Esophagus (tissue), 2 donors: ENCODE data around the gene PTPN14. TPM values are rescaled to one million over a fixed set of nuclear protein-coding genes. Genes with fewer than 3 reads are reported as not detected.

Experiments
- H3K27ac ChIP-seq, 2 donors: one replicate each; pipeline ENCODE4 v1.5.1; 2013; ENCODE audit warnings: low read depth in 2 of 2, mild to moderate bottlenecking in 2 of 2, inconsistent platforms in 1 of 2, low read length in 1 of 2, moderate library complexity in 1 of 2
- H3K27me3 ChIP-seq, 2 donors: one replicate each; pipeline ENCODE4 v1.6.1; 2013; ENCODE audit warnings: low read length in 2 of 2, control low read depth in 1 of 2, mild to moderate bottlenecking in 1 of 2; ENCODE audit not compliant: insufficient read depth in 2 of 2, control insufficient read depth in 1 of 2
- H3K36me3 ChIP-seq, 2 donors: one replicate each; pipeline ENCODE4 v1.6.1; 2013; ENCODE audit warnings: low read length in 1 of 2; ENCODE audit not compliant: control insufficient read depth in 2 of 2, insufficient read depth in 2 of 2
- H3K4me1 ChIP-seq, 2 donors: one replicate each; pipeline ENCODE4 v1.6.1; 2013; ENCODE audit warnings: low read length in 1 of 2; ENCODE audit not compliant: control insufficient read depth in 2 of 2, insufficient read depth in 2 of 2
- H3K4me3 ChIP-seq, 2 donors: one replicate each; pipeline ENCODE4 v1.5.1; 2013; ENCODE audit warnings: low read length in 2 of 2, mild to moderate bottlenecking in 2 of 2, low read depth in 1 of 2, moderate library complexity in 1 of 2
- H3K9me3 ChIP-seq, 2 donors: one replicate each; pipeline ENCODE4 v1.6.1; 2013; ENCODE audit warnings: mild to moderate bottlenecking in 2 of 2, low read depth in 1 of 2, low read length in 1 of 2, moderate library complexity in 1 of 2; ENCODE audit not compliant: control insufficient read depth in 2 of 2, insufficient read depth in 1 of 2
- WGBS, 2 donors: extraction: QIAGEN DNeasy Blood & Tissue Kit; methylation state at CpG; one replicate each; pipeline ENCODE4 v1.1.7; 2013; 5-methylcytosine and 5-hydroxymethylcytosine counted together
- polyA plus RNA-seq, 2 donors: library from polyadenylated mRNA; stranded (reverse); fragments of 200-250 nt; gene quantifications; one replicate each; pipeline ENCODE4 v1.2.3, GENCODE V29; 2013
- donor health status: healthy with polysubstance abuse.
- donor health status: Bipolar disorder and iron deficiency.

Gene PTPN14
- polyA plus RNA-seq, 2 donors, result 2.4 to 4.1 TPM

DNA sequence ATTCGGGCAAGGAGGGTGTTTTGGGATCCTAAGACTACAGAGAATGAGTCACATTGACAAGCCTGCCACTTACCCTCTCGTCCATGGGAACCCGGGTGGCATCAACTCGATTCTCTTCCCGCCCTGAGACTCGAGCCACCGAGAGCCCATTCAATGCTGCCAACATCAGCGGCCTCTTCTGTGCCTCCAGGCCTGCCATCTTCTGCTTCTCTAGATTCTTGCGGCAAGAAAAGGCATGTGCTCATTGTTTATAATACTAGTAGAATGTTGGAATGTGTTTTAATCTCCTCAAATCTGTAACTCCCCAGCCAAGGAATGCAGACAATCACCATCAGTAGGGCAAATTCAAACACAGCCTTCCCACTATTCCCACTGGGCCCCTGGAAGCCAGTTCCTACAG, 173.5 kb downstream of the PTPN14 start:
- WGBS, 2 donors, result 45 to 73% methylated on average over 9 of the region's 9 CpGs
- Histone ChIP-seq H3K36me3 (no peaks in the 10 kb centered on the region), H3K27ac (no peak overlapping the region)

DNA sequence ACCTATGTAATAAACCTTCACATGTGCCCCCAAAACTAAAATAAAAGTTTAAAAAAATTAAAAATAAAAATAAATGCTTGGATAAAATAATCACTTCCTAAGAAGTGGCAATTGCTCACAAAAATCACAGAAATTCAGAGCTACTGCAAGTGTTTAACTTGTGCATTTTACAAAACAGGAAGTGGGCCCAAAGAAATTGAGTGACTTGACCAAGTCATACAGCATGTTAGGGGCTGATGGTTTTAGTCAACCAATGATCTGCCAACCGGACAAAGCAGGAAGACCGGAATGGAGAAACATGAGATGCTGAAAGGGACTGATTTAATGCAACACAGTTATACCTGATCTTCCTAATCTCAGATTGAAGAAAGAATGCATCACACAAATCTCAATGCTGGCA, 173.9 kb downstream of the PTPN14 start:
- H3K36me3 ChIP-seq, result no peaks in the 10 kb centered on the region
- H3K9me3 ChIP-seq, result no peaks in the 10 kb centered on the region
- no peak overlapping the region for H3K27ac ChIP-seq
- 51 to 74% methylated on average over 2 of the region's 2 CpGs for WGBS, 2 donors
- H3K4me3 ChIP-seq, result no peak overlapping the region
- no peaks in the 10 kb centered on the region for H3K27me3 ChIP-seq
- no peaks in the 10 kb centered on the region for H3K4me1 ChIP-seq

More for the DNA sequence above, 173.5 kb downstream of the PTPN14 start:
- no peaks in the 10 kb centered on the region for H3K27me3 ChIP-seq
- H3K4me3 ChIP-seq, result no peak overlapping the region
- H3K4me1 ChIP-seq, result no peaks in the 10 kb centered on the region
- H3K9me3 ChIP-seq, result no peaks in the 10 kb centered on the region

DNA sequence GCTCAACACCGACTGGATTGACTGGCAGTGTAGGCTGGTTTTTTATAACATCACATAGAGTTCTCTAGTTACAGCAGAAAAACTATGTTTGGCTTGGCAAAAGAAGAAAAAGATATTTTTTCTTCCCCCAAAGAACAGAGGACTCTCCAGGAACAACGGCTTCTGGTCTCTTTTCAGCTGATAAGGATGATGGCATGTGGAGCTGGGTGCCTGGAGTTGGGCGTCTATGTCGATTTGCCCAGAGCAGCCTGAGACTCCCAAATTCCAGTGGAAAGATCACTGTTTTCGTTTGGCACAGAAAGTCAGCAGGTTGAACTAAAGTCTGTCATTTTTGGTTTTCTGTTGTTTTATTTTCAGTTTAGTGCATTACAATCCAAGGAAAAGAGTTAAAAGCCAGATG, 179.3 kb downstream of the PTPN14 start:
- peaks cover 4 to 11% of the 10 kb centered on the region in 2 donors for H3K36me3 ChIP-seq
- WGBS, 2 donors, result 59 to 68% methylated on average over 5 of the region's 5 CpGs
- no peaks in the 10 kb centered on the region for H3K4me1 ChIP-seq
- no peak overlapping the region for H3K27ac ChIP-seq
- no peak overlapping the region for H3K4me3 ChIP-seq
- no peaks in the 10 kb centered on the region for H3K9me3 ChIP-seq
- no peaks in the 10 kb centered on the region for H3K27me3 ChIP-seq

DNA sequence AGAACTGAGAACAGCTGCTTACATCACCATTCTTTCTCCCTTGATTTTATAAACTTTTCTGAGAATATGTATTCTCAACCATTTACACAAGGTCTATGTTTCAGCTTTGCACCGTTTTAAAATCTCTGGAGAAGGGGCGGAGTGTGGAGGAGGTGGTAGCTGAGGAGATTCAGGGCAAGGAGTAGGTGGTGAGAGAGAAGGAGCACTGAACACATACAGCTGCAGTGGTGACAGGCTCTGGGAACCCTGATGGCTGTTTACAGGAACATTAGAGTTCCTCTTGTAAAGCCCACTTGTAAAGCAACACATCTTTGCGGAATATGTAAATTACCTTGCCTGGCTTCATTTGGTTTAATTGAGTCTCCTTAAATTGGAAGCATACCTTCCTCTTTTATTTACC, 180.8 kb downstream of the PTPN14 start:
- H3K27ac ChIP-seq, result no peak overlapping the region
- no peaks in the 10 kb centered on the region for H3K27me3 ChIP-seq
- no peak overlapping the region for H3K4me3 ChIP-seq
- WGBS, 2 donors, result 88 to 91% methylated on average over 3 of the region's 3 CpGs
- H3K36me3 ChIP-seq, result peaks cover 4 to 11% of the 10 kb centered on the region in 2 donors
- H3K9me3 ChIP-seq, result no peaks in the 10 kb centered on the region
- H3K4me1 ChIP-seq, result no peaks in the 10 kb centered on the region

DNA sequence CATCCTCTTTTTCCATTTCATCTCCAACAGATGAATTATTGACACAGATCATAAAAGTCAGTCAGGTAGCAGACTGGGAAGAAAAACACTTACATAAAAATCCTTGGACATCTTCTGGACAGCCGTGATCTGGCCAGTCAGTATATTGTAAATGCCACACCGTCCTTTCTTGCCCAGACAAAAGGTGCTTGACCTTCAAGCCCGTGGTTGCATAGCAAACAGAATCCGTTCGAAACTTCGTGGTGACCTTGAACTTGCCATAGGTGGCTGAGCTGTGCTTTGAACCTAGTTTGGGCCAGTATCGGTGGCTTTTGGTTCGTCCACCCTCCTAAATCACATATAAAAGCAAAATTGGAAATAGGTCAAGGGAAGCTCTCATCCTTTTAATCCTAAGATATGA, 182.0 kb downstream of the PTPN14 start:
- WGBS, 2 donors, result 85 to 93% methylated on average over 8 of the region's 8 CpGs
- H3K27ac ChIP-seq, result no peak overlapping the region
- peaks cover 4 to 11% of the 10 kb centered on the region in 2 donors for H3K36me3 ChIP-seq
- H3K4me1 ChIP-seq, result no peaks in the 10 kb centered on the region
- no peaks in the 10 kb centered on the region for H3K27me3 ChIP-seq
- no peaks in the 10 kb centered on the region for H3K9me3 ChIP-seq
- no peak overlapping the region for H3K4me3 ChIP-seq

DNA sequence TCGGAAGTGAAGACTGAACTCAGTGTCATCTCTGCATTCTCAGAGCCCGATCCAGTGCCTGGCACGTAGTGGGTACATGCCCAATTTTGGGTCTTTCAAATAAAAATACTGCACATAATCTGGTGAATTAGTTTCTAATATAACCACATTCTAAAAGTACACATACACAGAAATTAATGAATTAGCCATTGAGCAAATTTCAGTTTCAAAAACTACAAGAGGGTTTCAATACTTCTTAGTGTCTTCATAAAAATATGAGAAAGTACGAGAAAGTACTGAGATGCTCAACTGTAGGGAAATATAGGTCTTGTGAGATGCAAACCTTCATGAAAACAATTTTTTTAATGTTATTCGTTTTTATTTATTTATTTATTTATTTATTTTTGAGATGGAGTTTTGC, 183.6 kb downstream of the PTPN14 start:
- Histone ChIP-seq H3K27ac (no peak overlapping the region), H3K9me3 (no peaks in the 10 kb centered on the region), H3K4me3 (no peak overlapping the region), H3K4me1 (no peaks in the 10 kb centered on the region), H3K27me3 (no peaks in the 10 kb centered on the region), H3K36me3 (peaks cover 4 to 14% of the 10 kb centered on the region in 2 donors)
- 94 to 96% methylated on average over 5 of the region's 5 CpGs for WGBS, 2 donors

DNA sequence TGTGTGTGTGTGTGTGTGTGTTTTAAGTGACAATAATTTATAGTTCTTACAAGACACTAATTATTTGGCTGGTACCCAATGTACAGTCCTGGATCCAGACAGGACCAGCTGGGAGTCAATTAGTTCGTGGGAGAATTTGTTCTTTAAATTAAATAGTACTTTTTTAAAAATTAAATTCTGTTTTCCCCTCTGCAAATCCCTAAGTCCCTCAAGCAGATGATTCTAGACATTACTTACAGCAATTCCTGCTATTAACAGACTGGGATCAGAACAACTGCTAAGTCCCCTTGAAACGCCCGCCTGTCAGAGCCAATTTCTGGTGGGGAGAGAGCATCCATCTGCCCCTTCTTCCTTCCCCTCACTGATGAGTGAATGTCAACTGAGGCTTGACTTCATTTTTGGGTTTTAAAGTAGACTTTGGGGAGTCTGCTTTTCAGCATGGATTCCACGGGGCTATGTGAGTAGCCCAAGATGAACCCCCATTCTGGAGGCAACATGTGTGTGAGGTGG, 186.6 kb downstream of the PTPN14 start:
- Histone ChIP-seq H3K4me3 (no peak overlapping the region), H3K36me3 (peaks cover 5 to 14% of the 10 kb centered on the region in 2 donors), H3K9me3 (no peaks in the 10 kb centered on the region), H3K27me3 (no peaks in the 10 kb centered on the region), H3K4me1 (no peaks in the 10 kb centered on the region), H3K27ac (no peak overlapping the region)
- WGBS, 2 donors, result 79 to 85% methylated on average over 4 of the region's 4 CpGs

DNA sequence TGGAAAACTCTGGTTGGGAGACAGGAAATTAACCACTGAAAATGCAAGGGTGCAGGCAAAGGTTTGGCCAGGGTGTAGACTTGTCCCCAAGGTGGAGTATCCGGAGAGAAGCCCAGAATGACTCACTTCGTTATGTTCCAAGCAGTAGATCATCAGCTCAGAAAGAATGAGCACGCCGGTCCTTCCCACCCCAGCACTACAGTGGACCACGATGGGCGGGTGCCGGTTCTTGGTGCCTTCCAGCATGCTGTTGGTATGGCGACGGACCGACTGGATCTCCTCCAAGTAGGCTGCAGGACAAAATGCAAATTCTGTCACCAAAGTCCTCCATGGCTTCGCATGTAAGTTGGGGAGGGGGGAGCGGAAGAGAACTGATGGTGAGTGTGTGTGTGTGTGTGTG, 187.0 kb downstream of the PTPN14 start:
- no peak overlapping the region for H3K27ac ChIP-seq
- H3K27me3 ChIP-seq, result no peaks in the 10 kb centered on the region
- no peak overlapping the region for H3K4me3 ChIP-seq
- H3K36me3 ChIP-seq, result peaks cover 5 to 14% of the 10 kb centered on the region in 2 donors
- H3K4me1 ChIP-seq, result no peaks in the 10 kb centered on the region
- 77 to 78% methylated on average over 12 of the region's 12 CpGs for WGBS, 2 donors
- no peaks in the 10 kb centered on the region for H3K9me3 ChIP-seq

DNA sequence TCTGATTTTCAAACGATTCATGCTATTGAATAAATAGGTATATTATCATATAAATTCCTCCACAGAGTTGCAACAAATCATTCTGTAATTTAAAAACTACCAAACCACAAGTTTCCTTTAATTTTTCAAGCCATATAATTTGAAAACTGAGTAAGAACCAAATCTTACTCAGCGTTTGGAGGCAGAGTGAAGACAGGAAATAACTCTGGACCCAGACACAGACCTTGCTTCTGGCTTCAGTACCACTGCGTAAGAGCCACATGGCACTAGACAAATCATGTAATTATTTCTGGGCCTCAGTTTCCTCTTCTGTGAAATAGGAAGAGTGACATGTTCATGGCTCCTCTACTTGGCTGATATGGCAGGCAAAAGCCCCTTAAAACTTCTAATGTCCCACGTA, 188.0 kb downstream of the PTPN14 start:
- no peaks in the 10 kb centered on the region for H3K9me3 ChIP-seq
- 82 to 83% methylated on average over 4 of the region's 4 CpGs for WGBS, 2 donors
- peaks cover 5 to 12% of the 10 kb centered on the region in 2 donors for H3K36me3 ChIP-seq
- H3K27ac ChIP-seq, result no peak overlapping the region
- no peaks in the 10 kb centered on the region for H3K4me1 ChIP-seq
- H3K4me3 ChIP-seq, result no peak overlapping the region
- no peaks in the 10 kb centered on the region for H3K27me3 ChIP-seq

DNA sequence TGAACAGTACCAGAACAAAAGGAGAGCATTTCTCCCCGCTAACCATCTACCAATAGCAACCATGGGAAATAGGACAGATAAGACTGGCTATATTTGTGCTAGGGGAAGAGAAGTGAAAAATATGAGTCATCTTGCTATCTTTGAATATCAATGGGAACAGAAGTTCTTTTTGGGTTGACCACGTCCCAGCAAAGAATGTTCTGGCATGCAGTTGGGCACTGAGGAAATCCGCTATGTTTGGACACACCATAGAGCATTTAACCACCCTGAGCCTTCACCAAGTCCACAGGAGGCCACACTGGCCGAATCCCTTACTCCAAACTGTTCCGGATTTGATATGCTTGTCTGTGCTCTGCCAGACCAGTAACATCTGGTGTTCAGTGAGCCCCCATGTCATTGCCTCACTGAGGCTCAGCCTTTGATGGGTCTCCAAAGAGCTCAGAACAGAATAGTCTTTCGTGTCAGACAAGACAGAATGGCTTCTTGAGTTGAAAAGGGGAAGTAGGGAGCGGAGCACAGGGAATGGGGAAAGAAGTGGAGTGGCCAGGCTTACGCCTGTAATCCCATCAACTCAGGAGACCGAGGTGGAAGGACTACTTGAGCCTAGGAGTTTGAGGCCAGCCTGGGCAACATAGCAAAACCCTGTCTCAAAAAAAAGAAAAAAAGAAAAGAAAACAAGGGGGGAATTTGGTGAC, 189.1 kb downstream of the PTPN14 start:
- H3K36me3 ChIP-seq, result peaks cover 5 to 8% of the 10 kb centered on the region in 2 donors
- H3K27me3 ChIP-seq, result no peaks in the 10 kb centered on the region
- no peak overlapping the region for H3K27ac ChIP-seq
- no peak overlapping the region for H3K4me3 ChIP-seq
- no peaks in the 10 kb centered on the region for H3K4me1 ChIP-seq
- 78 to 84% methylated on average over 9 of the region's 9 CpGs for WGBS, 2 donors
- no peaks in the 10 kb centered on the region for H3K9me3 ChIP-seq
